H9 (cell line): ENCODE data around the gene CDYL. TPM values are rescaled to one million over a fixed set of nuclear protein-coding genes. Genes with fewer than 3 reads are reported as not detected.

Experiments
- DNase-seq: peaks from one replicate; pipeline ENCODE4 v3.0.0-alpha.2; 2017
- H2AFZ ChIP-seq: one replicate; pipeline ENCODE4 v1.6.1; 2013; ENCODE audit warnings: mild to moderate bottlenecking, low read length, control low read depth, moderate library complexity
- H2AK5ac ChIP-seq: 2 replicates; pipeline ENCODE4 v1.6.1; 2013; ENCODE audit warnings: low read length, control low read depth, mixed read lengths; ENCODE audit not compliant: insufficient read length
- H2BK120ac ChIP-seq: one replicate; pipeline ENCODE4 v1.6.1; 2013; ENCODE audit warnings: low read depth, mild to moderate bottlenecking, low read length, control low read depth, inconsistent platforms; ENCODE audit not compliant: poor library complexity, severe bottlenecking
- H2BK12ac ChIP-seq: 2 replicates; pipeline ENCODE4 v1.6.1; 2013; ENCODE audit warnings: low read length, control low read depth, mixed read lengths, low read depth; ENCODE audit not compliant: insufficient read length
- H2BK15ac ChIP-seq: 2 replicates; pipeline ENCODE4 v1.6.1; 2013; ENCODE audit warnings: low read depth, low read length, control low read depth
- H2BK20ac ChIP-seq: one replicate; pipeline ENCODE4 v1.6.1; 2013; ENCODE audit warnings: low read depth, mild to moderate bottlenecking, low read length, control low read depth, inconsistent platforms; ENCODE audit not compliant: poor library complexity, severe bottlenecking
- H2BK5ac ChIP-seq: 2 replicates; pipeline ENCODE4 v1.6.1; 2013; ENCODE audit warnings: low read length, control low read depth, mixed read lengths; ENCODE audit not compliant: insufficient read length
- H3K14ac ChIP-seq: 2 replicates; pipeline ENCODE4 v1.6.1; 2013; ENCODE audit warnings: low read length, control low read depth; ENCODE audit not compliant: insufficient read depth
- H3K18ac ChIP-seq: 2 replicates; pipeline ENCODE4 v1.6.1; 2013; ENCODE audit warnings: low read depth, mild to moderate bottlenecking, mixed read lengths, low read length, control low read depth; ENCODE audit not compliant: insufficient read length
- H3K23ac ChIP-seq: 2 replicates; pipeline ENCODE4 v1.6.1; 2013; ENCODE audit warnings: low read length, control low read depth, mixed read lengths, low read depth; ENCODE audit not compliant: insufficient read length
- H3K23me2 ChIP-seq: 2 replicates; pipeline ENCODE4 v1.6.1; 2013; ENCODE audit warnings: low read depth, mild to moderate bottlenecking, mixed read lengths, low read length, control low read depth; ENCODE audit not compliant: insufficient read length, poor library complexity, severe bottlenecking
- H3K27ac ChIP-seq: 2 replicates; pipeline ENCODE4 v1.5.1; 2013; ENCODE audit warnings: low read length, control low read depth, mixed read lengths, low read depth; ENCODE audit not compliant: insufficient read length
- H3K27me3 ChIP-seq: 2 replicates; pipeline ENCODE4 v1.6.1; 2013; ENCODE audit warnings: low read length, control low read depth, inconsistent platforms; ENCODE audit not compliant: insufficient read depth
- H3K4ac ChIP-seq: 2 replicates; pipeline ENCODE4 v1.6.1; 2013; ENCODE audit warnings: low read depth, mild to moderate bottlenecking, control low read depth, inconsistent platforms, low read length, moderate library complexity
- H3K4me1 ChIP-seq: 2 replicates; pipeline ENCODE4 v1.6.1; 2013; ENCODE audit warnings: low read length, control low read depth, inconsistent platforms; ENCODE audit not compliant: insufficient read depth
- H3K4me2 ChIP-seq: 2 replicates; pipeline ENCODE4 v1.6.1; 2013; ENCODE audit warnings: low read length, control low read depth, mixed read lengths; ENCODE audit not compliant: insufficient read length, insufficient read depth
- H3K56ac ChIP-seq: 2 replicates; pipeline ENCODE4 v1.6.1; 2013; ENCODE audit warnings: low read depth, mild to moderate bottlenecking, mixed read lengths, low read length, control low read depth; ENCODE audit not compliant: insufficient read length
- H3K79me1 ChIP-seq: 2 replicates; pipeline ENCODE4 v1.6.1; 2013; ENCODE audit warnings: low read depth, mild to moderate bottlenecking, moderate library complexity, low read length, control low read depth, inconsistent platforms; ENCODE audit not compliant: insufficient read depth, poor library complexity, severe bottlenecking
- H3K79me2 ChIP-seq: 2 replicates; pipeline ENCODE4 v1.6.1; 2013; ENCODE audit warnings: low read length, control low read depth, inconsistent platforms; ENCODE audit not compliant: insufficient read depth
- H3K9ac ChIP-seq: 2 replicates; pipeline ENCODE4 v1.6.1; 2013; ENCODE audit warnings: low read length, control low read depth, mixed read lengths; ENCODE audit not compliant: insufficient read length; ENCODE audit errors: extremely low read depth
- H3K9me3 ChIP-seq: one replicate; pipeline ENCODE4 v1.6.1; 2013; ENCODE audit warnings: low read depth, low read length, inconsistent platforms; ENCODE audit not compliant: control insufficient read depth
- H3T11ph ChIP-seq: one replicate; pipeline ENCODE4 v1.6.1; 2013; ENCODE audit warnings: mild to moderate bottlenecking, low read length, control low read depth, inconsistent platforms
- H4K20me1 ChIP-seq: one replicate; pipeline ENCODE4 v1.6.1; 2013; ENCODE audit not compliant: control insufficient read depth, insufficient read length, insufficient read depth
- H4K5ac ChIP-seq: 2 replicates; pipeline ENCODE4 v1.6.1; 2013; ENCODE audit warnings: low read depth, mild to moderate bottlenecking, mixed read lengths, low read length, control low read depth; ENCODE audit not compliant: insufficient read length
- H4K8ac ChIP-seq: replicated peaks from 2 replicates; pipeline ENCODE4 v1.6.1; 2013; ENCODE audit warnings: low read length, control low read depth, mixed read lengths, low read depth; ENCODE audit not compliant: insufficient read length
- H4K91ac ChIP-seq: 2 replicates; pipeline ENCODE4 v1.6.1; 2013; ENCODE audit warnings: low read depth, mild to moderate bottlenecking, moderate library complexity, mixed read lengths, low read length, control low read depth; ENCODE audit not compliant: insufficient read length
- H3K27ac Mint-ChIP-seq, 3 experiments: 2 replicates in 2 of 3; 3 replicates in 1 of 3; pipeline ENCODE4 v1.8.0; 2020 to 2021; ENCODE audit warnings: mixed read lengths in 3 of 3, mild to moderate bottlenecking in 1 of 3, moderate library complexity in 1 of 3
- H3K27me3 Mint-ChIP-seq: 2 replicates; pipeline ENCODE4 v1.8.0; 2021; ENCODE audit warnings: low read depth, mild to moderate bottlenecking, moderate library complexity, mixed read lengths
- H3K36me3 Mint-ChIP-seq, 3 experiments: 2 replicates in 2 of 3; 3 replicates in 1 of 3; pipeline ENCODE4 v1.8.0; 2020 to 2021; ENCODE audit warnings: low read depth in 3 of 3, mixed read lengths in 3 of 3; ENCODE audit not compliant: insufficient read depth in 1 of 3
- H3K4me1 Mint-ChIP-seq, 2 experiments: 2 replicates each; pipeline ENCODE4 v1.8.0; 2020; ENCODE audit warnings: mixed read lengths in 2 of 2
- H3K4me3 Mint-ChIP-seq, 2 experiments: 2 replicates in 1 of 2; 3 replicates in 1 of 2; pipeline ENCODE4 v1.8.0; 2020 to 2021; ENCODE audit warnings: mild to moderate bottlenecking in 2 of 2, mixed read lengths in 2 of 2, moderate library complexity in 1 of 2
- H3K9me3 Mint-ChIP-seq, 2 experiments: 2 replicates in 1 of 2; 3 replicates in 1 of 2; pipeline ENCODE4 v1.8.0; 2020; ENCODE audit warnings: mild to moderate bottlenecking in 2 of 2, mixed read lengths in 2 of 2, moderate library complexity in 1 of 2
- WGBS: extraction: QIAGEN DNeasy Blood & Tissue Kit; methylation state at CpG from one replicate; pipeline ENCODE4 v1.1.7; 2013; ENCODE audit warnings: missing lambda C conversion rate, low lambda C conversion rate, mixed read lengths; ENCODE audit not compliant: insufficient read length; ENCODE audit errors: extremely low coverage; 5-methylcytosine and 5-hydroxymethylcytosine counted together
- total RNA-seq: library from RNA; stranded (reverse); gene quantifications from 2 replicates; pipeline ENCODE4 v1.2.1, GENCODE V29; 2021
- TF ChIP-seq, protein P1 (sequence below): fragments of 200-600 bp; sonication (generic); conservative IDR thresholded peaks from 3 replicates; pipeline ENCODE4 v1.8.0; 2021; ENCODE audit warnings: antibody characterized with exemption, mild to moderate bottlenecking

CDYL gene
- total RNA-seq, 1 experiment from 2014 or later = 95.0 TPM

DNA sequence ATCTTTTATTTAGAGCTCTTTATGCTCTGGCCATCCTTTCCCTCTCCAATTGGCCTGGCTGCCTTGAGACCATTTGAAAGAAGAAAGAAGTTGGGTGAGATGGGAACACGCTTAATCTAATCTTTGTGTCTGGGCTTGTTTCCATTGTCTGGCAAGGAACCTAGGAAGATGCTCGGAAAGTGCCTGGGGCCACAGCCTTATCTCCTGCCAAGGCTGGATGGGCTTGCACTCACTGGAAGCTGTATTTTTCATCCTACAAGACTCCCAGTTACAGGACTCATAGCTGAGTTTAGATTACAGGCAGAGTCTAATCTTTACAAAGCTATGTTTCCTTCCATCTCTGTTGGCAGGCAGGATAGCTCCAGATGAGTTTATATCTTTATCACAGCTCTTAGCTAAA, 33.1 kb upstream of the CDYL start:
- no peak for DNase-seq
- Histone ChIP-seq H2BK12ac (no peak overlapping the region), H3K23ac (no peak overlapping the region), H2AFZ (no peak overlapping the region), H3K14ac (no peak overlapping the region), H3T11ph (no peak overlapping the region), H2BK120ac (no peak overlapping the region), H3K9me3 (no peaks in the 10 kb centered on the region), H4K5ac (no peak overlapping the region), H3K56ac (no peak overlapping the region), H3K4me1 (no peaks in the 10 kb centered on the region), H4K8ac (no peak overlapping the region), H3K4me2 (no peak overlapping the region), H3K79me2 (no peaks in the 10 kb centered on the region), H2BK20ac (no peak overlapping the region), H4K20me1 (no peaks in the 10 kb centered on the region), H2BK5ac (no peak overlapping the region), H3K9ac (no peak overlapping the region), H3K18ac (no peak overlapping the region), H3K79me1 (no peaks in the 10 kb centered on the region), H3K27me3 (no peaks in the 10 kb centered on the region), H2AK5ac (no peak overlapping the region), H3K27ac (no peak overlapping the region), H4K91ac (no peak overlapping the region), H2BK15ac (no peak overlapping the region), H3K4ac (no peak overlapping the region), H3K23me2 (no peaks in the 10 kb centered on the region)
- TF ChIP-seq, protein P1, sequence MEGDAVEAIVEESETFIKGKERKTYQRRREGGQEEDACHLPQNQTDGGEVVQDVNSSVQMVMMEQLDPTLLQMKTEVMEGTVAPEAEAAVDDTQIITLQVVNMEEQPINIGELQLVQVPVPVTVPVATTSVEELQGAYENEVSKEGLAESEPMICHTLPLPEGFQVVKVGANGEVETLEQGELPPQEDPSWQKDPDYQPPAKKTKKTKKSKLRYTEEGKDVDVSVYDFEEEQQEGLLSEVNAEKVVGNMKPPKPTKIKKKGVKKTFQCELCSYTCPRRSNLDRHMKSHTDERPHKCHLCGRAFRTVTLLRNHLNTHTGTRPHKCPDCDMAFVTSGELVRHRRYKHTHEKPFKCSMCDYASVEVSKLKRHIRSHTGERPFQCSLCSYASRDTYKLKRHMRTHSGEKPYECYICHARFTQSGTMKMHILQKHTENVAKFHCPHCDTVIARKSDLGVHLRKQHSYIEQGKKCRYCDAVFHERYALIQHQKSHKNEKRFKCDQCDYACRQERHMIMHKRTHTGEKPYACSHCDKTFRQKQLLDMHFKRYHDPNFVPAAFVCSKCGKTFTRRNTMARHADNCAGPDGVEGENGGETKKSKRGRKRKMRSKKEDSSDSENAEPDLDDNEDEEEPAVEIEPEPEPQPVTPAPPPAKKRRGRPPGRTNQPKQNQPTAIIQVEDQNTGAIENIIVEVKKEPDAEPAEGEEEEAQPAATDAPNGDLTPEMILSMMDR = no peak
- Mint-ChIP-seq H3K4me3 (no peak overlapping the region), H3K27me3 (peaks cover 12% of the 10 kb centered on the region), H3K36me3 (no peaks in the 10 kb centered on the region; a peak in 1 of 7 replicates), H3K27ac (no peak overlapping the region), H3K4me1 (0 out of 4 replicates have a peak, but pooled peaks cover 0 to 3% of the 10 kb centered on the region in 2 experiments), H3K9me3 (no peaks in the 10 kb centered on the region)
- WGBS = no CpG with 5 or more reads among the region's 2 CpGs
